ENCODE data around the gene CEP41.
"Not testable (repeated sequence)": the region's sequence is repeated elsewhere in the genome, so short reads cannot be mapped to it uniquely, and the experiment has no call there.

DNA sequence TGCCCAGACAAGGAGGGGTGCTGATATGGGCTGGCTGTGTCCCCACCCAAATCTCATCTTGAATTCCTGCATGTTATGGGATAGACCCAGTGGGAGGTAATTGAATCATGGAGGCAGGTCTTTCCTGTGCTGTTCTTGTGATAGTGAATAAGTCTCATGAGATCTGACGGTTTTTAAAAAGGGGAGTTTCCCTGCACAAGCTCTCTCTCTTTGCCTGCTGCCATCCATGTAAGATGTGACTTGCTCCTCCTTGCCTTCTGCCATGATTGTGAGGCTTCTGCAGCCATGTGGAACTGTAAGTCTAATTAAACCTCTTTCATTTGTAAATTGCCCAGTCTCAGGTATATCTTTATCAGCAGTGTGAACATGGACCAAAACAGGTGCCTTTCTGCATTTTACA lies 64.4 kb downstream of the CEP41 start:
- not testable (repeated sequence) for TF ChIP-seq POLR2A (IDR thresholded peaks at IDR 0.05)
- TF ChIP-seq, protein P1, sequence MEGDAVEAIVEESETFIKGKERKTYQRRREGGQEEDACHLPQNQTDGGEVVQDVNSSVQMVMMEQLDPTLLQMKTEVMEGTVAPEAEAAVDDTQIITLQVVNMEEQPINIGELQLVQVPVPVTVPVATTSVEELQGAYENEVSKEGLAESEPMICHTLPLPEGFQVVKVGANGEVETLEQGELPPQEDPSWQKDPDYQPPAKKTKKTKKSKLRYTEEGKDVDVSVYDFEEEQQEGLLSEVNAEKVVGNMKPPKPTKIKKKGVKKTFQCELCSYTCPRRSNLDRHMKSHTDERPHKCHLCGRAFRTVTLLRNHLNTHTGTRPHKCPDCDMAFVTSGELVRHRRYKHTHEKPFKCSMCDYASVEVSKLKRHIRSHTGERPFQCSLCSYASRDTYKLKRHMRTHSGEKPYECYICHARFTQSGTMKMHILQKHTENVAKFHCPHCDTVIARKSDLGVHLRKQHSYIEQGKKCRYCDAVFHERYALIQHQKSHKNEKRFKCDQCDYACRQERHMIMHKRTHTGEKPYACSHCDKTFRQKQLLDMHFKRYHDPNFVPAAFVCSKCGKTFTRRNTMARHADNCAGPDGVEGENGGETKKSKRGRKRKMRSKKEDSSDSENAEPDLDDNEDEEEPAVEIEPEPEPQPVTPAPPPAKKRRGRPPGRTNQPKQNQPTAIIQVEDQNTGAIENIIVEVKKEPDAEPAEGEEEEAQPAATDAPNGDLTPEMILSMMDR (IDR thresholded peaks at IDR 0.05) = not testable (repeated sequence)

All from body of pancreas (tissue), 4 donors.